ENCODE measurements around the gene MFSD6. TPM values are rescaled to one million over a fixed set of nuclear protein-coding genes. Genes with fewer than 3 reads are reported as not detected.
"Not testable (repeated sequence)": the region's sequence is repeated elsewhere in the genome, so short reads cannot be mapped to it uniquely, and the experiment has no call there.

The MFSD6 gene
- total and polyA plus RNA-seq, 2 donors from 2014 or later, result 12.3 to 33.9 TPM

DNA sequence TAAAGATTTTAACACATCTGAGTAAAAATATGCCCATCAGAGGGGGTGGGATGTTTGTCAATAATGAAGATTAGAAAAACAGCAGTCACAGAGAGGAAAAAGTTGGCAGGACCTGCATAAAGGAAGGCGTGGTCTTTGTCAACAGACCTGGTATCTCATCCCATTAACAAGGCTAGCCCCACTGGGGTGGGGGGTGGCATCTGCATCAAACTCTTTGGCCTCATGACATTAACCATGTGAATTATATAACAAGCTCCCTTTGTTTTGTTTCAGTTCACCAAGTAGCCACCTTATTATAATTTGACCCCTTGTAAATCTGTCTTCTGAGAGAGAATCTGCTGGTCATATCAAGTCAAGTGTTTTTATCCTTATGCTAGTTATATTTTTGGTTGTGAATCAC is 97.5 kb downstream of the MFSD6 start:
- DNase-seq (no peak), FAIRE-seq (no peak)
- H3K4me3 ChIP-seq (ENCODE audit: low read length in 3 of 3), result no peak overlapping the region
- H3K9me3 ChIP-seq (ENCODE audit: control insufficient read depth in 2 of 3, insufficient read depth in 1 of 3, low read length in 3 of 3), result no peaks in the 10 kb centered on the region
- H3K27ac ChIP-seq (ENCODE audit: low read depth in 2 of 2, low read length in 2 of 2), result no peak overlapping the region
- peaks cover 0 to 6% (median 3%) of the 10 kb centered on the region in 3 donors for H3K36me3 ChIP-seq (ENCODE audit: control insufficient read depth in 2 of 3, insufficient read depth in 3 of 3, low read length in 3 of 3)
- H3K4me1 ChIP-seq (ENCODE audit: control insufficient read depth in 2 of 3, insufficient read depth in 2 of 3, low read depth in 1 of 3, low read length in 3 of 3), result peaks cover 0 to 4% (median 4%) of the 10 kb centered on the region in 3 donors
- intact Hi-C loops (cut with DNase I), result no loop called here
- TF ChIP-seq, protein P1, sequence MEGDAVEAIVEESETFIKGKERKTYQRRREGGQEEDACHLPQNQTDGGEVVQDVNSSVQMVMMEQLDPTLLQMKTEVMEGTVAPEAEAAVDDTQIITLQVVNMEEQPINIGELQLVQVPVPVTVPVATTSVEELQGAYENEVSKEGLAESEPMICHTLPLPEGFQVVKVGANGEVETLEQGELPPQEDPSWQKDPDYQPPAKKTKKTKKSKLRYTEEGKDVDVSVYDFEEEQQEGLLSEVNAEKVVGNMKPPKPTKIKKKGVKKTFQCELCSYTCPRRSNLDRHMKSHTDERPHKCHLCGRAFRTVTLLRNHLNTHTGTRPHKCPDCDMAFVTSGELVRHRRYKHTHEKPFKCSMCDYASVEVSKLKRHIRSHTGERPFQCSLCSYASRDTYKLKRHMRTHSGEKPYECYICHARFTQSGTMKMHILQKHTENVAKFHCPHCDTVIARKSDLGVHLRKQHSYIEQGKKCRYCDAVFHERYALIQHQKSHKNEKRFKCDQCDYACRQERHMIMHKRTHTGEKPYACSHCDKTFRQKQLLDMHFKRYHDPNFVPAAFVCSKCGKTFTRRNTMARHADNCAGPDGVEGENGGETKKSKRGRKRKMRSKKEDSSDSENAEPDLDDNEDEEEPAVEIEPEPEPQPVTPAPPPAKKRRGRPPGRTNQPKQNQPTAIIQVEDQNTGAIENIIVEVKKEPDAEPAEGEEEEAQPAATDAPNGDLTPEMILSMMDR (IDR thresholded peaks at IDR 0.05; ENCODE audit: borderline replicate concordance, extremely low read depth, insufficient read depth), result no peak
- H3K9ac ChIP-seq (ENCODE audit: low read length in 3 of 3), result no peak overlapping the region
- no peaks in the 10 kb centered on the region for H3K27me3 ChIP-seq (ENCODE audit: control insufficient read depth, insufficient read depth, low read length)

GRCh38 chr2:190506666-190507065 is 98.5 kb downstream of the MFSD6 start:
- Histone ChIP-seq H3K27ac (ENCODE audit: low read depth in 2 of 2, low read length in 2 of 2) (no peak overlapping the region), H3K9ac (ENCODE audit: low read length in 3 of 3) (no peak overlapping the region), H3K4me1 (ENCODE audit: control insufficient read depth in 2 of 3, insufficient read depth in 2 of 3, low read depth in 1 of 3, low read length in 3 of 3) (peaks cover 0 to 4% (median 4%) of the 10 kb centered on the region in 3 donors), H3K27me3 (ENCODE audit: control insufficient read depth, insufficient read depth, low read length) (no peaks in the 10 kb centered on the region), H3K9me3 (ENCODE audit: control insufficient read depth in 2 of 3, insufficient read depth in 1 of 3, low read length in 3 of 3) (no peaks in the 10 kb centered on the region), H3K36me3 (ENCODE audit: control insufficient read depth in 2 of 3, insufficient read depth in 3 of 3, low read length in 3 of 3) (peaks cover 0 to 6% (median 3%) of the 10 kb centered on the region in 3 donors), H3K4me3 (ENCODE audit: low read length in 3 of 3) (no peak overlapping the region)
- TF ChIP-seq, protein P1 (IDR thresholded peaks at IDR 0.05; ENCODE audit: borderline replicate concordance, extremely low read depth, insufficient read depth), result no peak
- no peak for DNase-seq
- intact Hi-C loops (cut with DNase I), result no loop called here
- FAIRE-seq, result no peak

- FAIRE-seq, result no peak
- intact Hi-C loops (cut with DNase I), result no loop called here
- no peaks in the 10 kb centered on the region for H3K27me3 ChIP-seq (ENCODE audit: control insufficient read depth, insufficient read depth, low read length)
- DNase-seq, result peak in 1 of 5 donors; percentile 11
- no peak overlapping the region for H3K4me3 ChIP-seq (ENCODE audit: low read length in 3 of 3)
- TF ChIP-seq, protein P1 (IDR thresholded peaks at IDR 0.05; ENCODE audit: borderline replicate concordance, extremely low read depth, insufficient read depth), result no peak
- H3K36me3 ChIP-seq (ENCODE audit: control insufficient read depth in 2 of 3, insufficient read depth in 3 of 3, low read length in 3 of 3), result peaks cover 0 to 6% (median 3%) of the 10 kb centered on the region in 3 donors
- peaks cover 0 to 4% (median 4%) of the 10 kb centered on the region in 3 donors for H3K4me1 ChIP-seq (ENCODE audit: control insufficient read depth in 2 of 3, insufficient read depth in 2 of 3, low read depth in 1 of 3, low read length in 3 of 3)
- H3K9me3 ChIP-seq (ENCODE audit: control insufficient read depth in 2 of 3, insufficient read depth in 1 of 3, low read length in 3 of 3), result no peaks in the 10 kb centered on the region
- H3K9ac ChIP-seq (ENCODE audit: low read length in 3 of 3), result no peak overlapping the region
- H3K27ac ChIP-seq (ENCODE audit: low read depth in 2 of 2, low read length in 2 of 2), result no peak overlapping the region
Measured at GRCh38 chr2:190507135-190507534, 99.0 kb downstream of the MFSD6 start.

GRCh38 chr2:190509895-190510294 is 101.7 kb downstream of the MFSD6 start:
- H3K27me3 ChIP-seq (ENCODE audit: control insufficient read depth, insufficient read depth, low read length); intact Hi-C loops (cut with DNase I); H3K4me1 ChIP-seq (ENCODE audit: control insufficient read depth in 2 of 3, insufficient read depth in 2 of 3, low read depth in 1 of 3, low read length in 3 of 3); FAIRE-seq; H3K9ac ChIP-seq (ENCODE audit: low read length in 3 of 3); H3K9me3 ChIP-seq (ENCODE audit: control insufficient read depth in 2 of 3, insufficient read depth in 1 of 3, low read length in 3 of 3); H3K27ac ChIP-seq (ENCODE audit: low read depth in 2 of 2, low read length in 2 of 2); DNase-seq; H3K36me3 ChIP-seq (ENCODE audit: control insufficient read depth in 2 of 3, insufficient read depth in 3 of 3, low read length in 3 of 3); H3K4me3 ChIP-seq (ENCODE audit: low read length in 3 of 3): not testable (repeated sequence)
